Coronary artery (tissue), 2 donors: ENCODE data around the gene DOC2A.
"Not testable (repeated sequence)": the region's sequence is repeated elsewhere in the genome, so short reads cannot be mapped to it uniquely, and the experiment has no call there.

Source experiments
- DNase-seq: peaks from one replicate; pipeline ENCODE4 v3.0.0-alpha.2; 2017; ENCODE audit warnings: low spot score
- H3K27ac ChIP-seq, 2 donors: fragments of 200-600 bp; sonication (generic); one replicate each; pipeline ENCODE4 v1.5.1; 2016 to 2019
- H3K4me3 ChIP-seq: fragments of 200-600 bp; sonication (generic); 2 replicates; pipeline ENCODE4 v1.5.1; 2016; ENCODE audit warnings: mild to moderate bottlenecking, moderate library complexity
- TF ChIP-seq, protein P1 (sequence below): fragments of 200-600 bp; sonication (generic); IDR thresholded peaks from one replicate; pipeline ENCODE4 v1.5.1; 2019; ENCODE audit warnings: antibody characterized with exemption

Gene DOC2A

DNA sequence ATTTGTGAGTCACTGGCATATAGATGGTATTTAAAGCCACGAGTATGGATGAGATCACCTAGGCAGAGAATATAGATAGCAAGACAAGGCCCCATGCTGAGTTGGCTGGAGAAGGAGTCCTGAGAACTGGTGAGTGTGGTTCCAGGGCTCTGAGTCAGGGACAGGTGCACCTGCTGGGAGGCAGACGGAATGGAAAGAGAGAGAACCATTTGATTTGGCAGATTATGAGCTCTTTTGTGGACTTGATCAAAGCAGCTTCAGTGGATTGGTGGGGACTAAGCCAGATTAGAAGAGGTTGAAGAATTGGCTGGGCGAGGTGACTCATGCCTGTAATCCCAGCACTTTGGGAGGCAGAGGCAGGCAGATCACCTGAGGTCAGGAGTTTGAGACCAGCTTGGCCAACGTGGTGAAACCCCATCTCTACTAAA lies 7.9 kb upstream of the DOC2A start:
- Histone ChIP-seq H3K4me3 (no peak overlapping the region), H3K27ac (no peak overlapping the region)
- DNase-seq, result no peak
- TF ChIP-seq, protein P1, sequence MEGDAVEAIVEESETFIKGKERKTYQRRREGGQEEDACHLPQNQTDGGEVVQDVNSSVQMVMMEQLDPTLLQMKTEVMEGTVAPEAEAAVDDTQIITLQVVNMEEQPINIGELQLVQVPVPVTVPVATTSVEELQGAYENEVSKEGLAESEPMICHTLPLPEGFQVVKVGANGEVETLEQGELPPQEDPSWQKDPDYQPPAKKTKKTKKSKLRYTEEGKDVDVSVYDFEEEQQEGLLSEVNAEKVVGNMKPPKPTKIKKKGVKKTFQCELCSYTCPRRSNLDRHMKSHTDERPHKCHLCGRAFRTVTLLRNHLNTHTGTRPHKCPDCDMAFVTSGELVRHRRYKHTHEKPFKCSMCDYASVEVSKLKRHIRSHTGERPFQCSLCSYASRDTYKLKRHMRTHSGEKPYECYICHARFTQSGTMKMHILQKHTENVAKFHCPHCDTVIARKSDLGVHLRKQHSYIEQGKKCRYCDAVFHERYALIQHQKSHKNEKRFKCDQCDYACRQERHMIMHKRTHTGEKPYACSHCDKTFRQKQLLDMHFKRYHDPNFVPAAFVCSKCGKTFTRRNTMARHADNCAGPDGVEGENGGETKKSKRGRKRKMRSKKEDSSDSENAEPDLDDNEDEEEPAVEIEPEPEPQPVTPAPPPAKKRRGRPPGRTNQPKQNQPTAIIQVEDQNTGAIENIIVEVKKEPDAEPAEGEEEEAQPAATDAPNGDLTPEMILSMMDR, result no peak

GRCh38 chr16:30017937-30018336 lies 7.1 kb upstream of the DOC2A start:
- not testable (repeated sequence) for H3K27ac ChIP-seq, H3K4me3 ChIP-seq, DNase-seq

GRCh38 chr16:30017277-30017656 lies 6.4 kb upstream of the DOC2A start:
- Histone ChIP-seq H3K4me3 (no peak overlapping the region), H3K27ac (no peak overlapping the region)
- no peak for DNase-seq
- TF ChIP-seq, protein P1, result no peak

- TF ChIP-seq, protein P1, result no peak
- Histone ChIP-seq H3K4me3 (no peak overlapping the region), H3K27ac (no peak overlapping the region)
- DNase-seq, result no peak
These were observed 5.9 kb upstream of the DOC2A start for GRCh38 chr16:30016555-30017276.

- H3K27ac ChIP-seq, H3K4me3 ChIP-seq, DNase-seq: not testable (repeated sequence)
These were observed 4.6 kb upstream of the DOC2A start for GRCh38 chr16:30015450-30015849.

DNA sequence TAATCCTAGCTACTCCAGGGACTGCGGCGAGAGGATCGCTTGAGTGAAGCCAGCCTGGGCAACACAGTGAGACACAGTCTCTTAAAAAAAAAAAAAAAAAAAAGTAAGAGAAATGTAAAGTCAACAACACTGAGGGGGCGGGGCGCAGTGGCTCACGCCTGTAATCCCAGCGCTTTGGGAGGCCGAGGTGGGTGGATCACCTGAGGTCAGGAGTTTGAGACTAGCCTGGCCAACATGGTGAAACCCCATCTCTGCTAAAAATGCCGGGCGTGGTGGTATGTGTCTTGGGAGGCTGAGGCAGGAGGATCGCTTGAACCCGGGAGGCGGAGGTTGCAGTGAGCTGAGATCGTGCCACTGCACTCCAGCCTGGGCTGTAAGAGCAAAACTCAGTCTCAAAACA lies 1.8 kb upstream of the DOC2A start:
- H3K4me3 ChIP-seq, DNase-seq, H3K27ac ChIP-seq: not testable (repeated sequence)

DNA sequence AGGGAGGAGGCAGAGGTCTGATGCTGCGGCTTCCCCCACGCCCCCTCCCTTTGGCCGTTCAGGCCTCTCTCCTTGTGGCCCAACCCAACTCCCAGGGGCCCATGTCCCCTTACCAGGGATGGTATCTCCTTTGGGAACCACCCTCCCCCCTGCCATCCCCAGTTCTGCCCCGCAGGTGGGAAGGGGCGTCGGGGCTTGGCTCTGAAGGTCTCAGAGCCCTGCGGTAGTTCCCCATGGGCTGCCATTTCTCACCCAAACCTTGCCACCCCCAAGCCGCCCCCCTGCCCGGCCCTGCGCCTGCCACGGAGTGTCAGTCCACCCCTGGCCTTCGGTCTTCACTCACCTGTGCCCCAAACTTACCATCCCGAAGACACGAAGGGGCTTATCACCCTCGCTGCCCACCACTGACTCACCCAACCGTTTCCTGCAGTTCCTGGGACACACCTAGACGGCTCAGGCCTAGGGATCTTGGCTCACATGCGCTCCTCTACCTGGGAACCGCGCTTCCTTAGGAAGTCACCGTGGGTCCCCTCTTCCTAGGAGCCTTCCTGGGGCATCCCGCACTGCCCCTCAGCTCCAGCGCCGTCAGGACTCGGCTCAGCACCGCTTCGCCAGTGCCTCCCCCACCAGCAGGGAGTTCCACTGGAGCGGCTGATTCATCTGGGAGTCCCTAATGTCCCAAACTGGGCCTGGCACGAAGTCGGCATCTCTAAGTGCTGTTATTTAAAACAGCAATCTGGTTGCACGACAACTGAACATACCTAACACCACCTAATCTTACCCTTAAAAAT lies 1.1 kb upstream of the DOC2A start:
- no peak for DNase-seq
- TF ChIP-seq, protein P1, result no peak
- peak overlapping the region; percentile 70 for H3K4me3 ChIP-seq
- H3K27ac ChIP-seq, result no peak overlapping the region

GRCh38 chr16:30009990-30010843 lies 610 bp downstream of the DOC2A start:
- no peak for DNase-seq
- TF ChIP-seq, protein P1, result no peak
- H3K27ac ChIP-seq, result no peak overlapping the region

More at GRCh38 chr16:30009990-30010843, 610 bp downstream of the DOC2A start:
- peak overlapping the region; percentile 70 for H3K4me3 ChIP-seq
